HG02571 (cell line): ENCODE data around the gene ERC2.
"Not testable (repeated sequence)": the region's sequence is repeated elsewhere in the genome, so short reads cannot be mapped to it uniquely, and the experiment has no call there.

Experiments
- ATAC-seq: cut with Tn5 transposase; IDR thresholded peaks from one replicate; pipeline ENCODE4 v1.9.1; 2021; ENCODE audit warnings: mild to moderate bottlenecking, moderate library complexity; ENCODE audit not compliant: unreplicated experiment

The ERC2 gene

GRCh38 chr3:56268616-56269383 lies 199.5 kb downstream of the ERC2 start:
- no peak for ATAC-seq

GRCh38 chr3:56261852-56262251 lies 206.4 kb downstream of the ERC2 start:
- not testable (repeated sequence) for ATAC-seq

DNA sequence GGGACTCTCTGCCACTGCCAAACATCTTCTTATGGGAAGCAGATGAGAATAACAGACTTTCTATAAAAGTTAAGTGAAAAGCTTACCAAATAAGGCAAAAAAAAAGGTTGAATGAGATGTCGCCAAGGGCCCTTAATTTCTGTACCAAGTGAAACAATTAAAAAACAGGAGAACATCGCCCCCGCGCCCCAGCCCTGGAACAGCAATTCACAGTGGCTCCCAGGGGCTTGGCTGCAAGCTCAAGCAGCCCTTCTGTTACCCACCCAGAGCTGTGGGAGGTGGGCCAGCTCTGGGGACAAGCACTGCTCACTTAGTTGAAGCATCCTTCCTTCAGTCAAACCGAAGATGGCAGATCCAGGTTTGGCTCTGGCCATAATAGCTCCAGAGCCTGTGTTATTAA lies 208.0 kb downstream of the ERC2 start:
- no peak for ATAC-seq

DNA sequence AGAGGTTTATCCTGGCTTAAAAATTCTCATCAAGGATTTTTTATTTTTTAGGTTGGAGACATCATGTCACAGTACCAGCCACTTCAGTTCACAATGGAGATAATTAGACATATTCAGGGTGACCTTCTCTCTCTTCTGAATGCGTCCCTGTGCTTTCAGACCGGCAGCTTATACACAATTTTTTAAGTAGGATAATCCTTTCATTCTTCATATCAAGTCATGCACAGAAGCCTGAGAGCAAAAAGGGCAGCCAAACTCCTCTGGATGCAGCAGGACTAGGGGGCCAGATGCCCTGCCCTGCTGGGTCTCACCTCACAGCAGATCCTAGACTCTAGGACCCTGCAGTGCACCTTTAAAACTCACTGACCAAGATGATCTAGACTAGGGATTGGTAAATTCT lies 210.4 kb downstream of the ERC2 start:
- ATAC-seq, result no peak

DNA sequence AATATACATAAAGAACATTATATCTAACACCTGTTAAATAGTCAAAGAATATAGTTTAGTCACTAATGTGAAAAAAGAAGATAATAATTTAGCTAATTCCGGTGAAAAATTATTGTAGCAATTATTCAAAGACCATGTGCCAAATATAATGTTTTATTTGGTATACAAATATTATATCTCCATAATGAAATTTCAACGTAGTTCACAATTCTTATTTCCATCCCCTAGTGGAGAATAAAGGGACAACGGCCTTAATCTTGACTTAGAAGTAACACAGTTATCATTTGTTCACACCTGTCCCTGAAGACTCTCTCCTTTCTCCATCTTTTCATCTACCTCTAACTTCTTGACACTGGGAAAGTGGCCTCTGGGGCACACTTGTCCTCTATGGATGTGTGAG lies 213.4 kb downstream of the ERC2 start:
- ATAC-seq, result no peak

GRCh38 chr3:56253941-56254665 lies 214.2 kb downstream of the ERC2 start:
- ATAC-seq, result no peak

DNA sequence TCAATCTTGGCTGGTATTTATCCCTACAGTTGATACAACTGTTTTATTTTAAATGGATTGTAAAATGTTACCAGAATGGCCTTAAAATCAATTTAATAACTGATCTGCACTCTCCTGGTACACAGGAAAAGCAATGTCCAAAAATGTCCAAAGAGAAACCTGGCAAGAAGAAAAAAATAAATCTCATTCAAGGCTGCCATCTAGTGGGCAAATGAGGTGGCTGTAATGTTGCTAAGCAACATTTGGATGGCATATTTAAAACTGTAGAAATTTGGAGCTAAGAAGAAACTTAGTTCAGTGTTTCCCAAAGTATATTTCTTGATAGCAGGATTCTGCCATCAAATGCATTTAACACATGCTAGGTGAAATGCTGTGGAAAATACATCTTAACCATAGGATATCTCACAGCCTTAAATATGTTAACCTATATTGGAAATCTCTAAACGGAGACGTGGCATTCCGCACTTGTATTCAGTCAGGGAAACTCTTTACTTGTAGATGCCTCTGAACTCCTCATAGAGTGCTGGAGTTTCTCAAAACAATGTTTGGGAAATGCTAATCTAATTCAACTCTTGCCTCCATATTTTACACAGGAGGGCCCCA lies 216.8 kb downstream of the ERC2 start:
- ATAC-seq, result no peak

DNA sequence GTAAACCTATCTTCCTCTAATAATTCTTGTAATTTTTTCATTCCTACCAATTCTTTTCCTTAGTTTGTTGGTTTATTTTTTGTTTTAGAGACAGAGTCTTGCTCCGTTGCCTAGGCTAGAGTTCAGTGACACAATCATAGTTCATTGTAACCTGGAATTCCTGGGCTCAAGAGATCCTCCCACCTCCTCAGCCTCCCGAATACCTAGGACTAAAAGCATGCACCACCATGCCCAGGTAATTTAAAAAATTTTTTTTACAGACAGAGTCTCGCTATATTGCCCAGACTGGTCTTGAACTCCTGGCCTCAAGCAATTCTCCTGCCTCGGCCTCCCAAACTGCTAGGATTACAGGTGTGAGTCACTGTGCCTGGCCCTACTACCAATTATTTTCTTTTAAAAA lies 220.2 kb downstream of the ERC2 start:
- ATAC-seq, result no peak

GRCh38 chr3:56238299-56238698 lies 230.0 kb downstream of the ERC2 start:
- ATAC-seq, result no peak

GRCh38 chr3:56233742-56234141 lies 234.5 kb downstream of the ERC2 start:
- no peak for ATAC-seq

- no peak for ATAC-seq
These were observed 239.0 kb downstream of the ERC2 start for GRCh38 chr3:56229311-56229710.

DNA sequence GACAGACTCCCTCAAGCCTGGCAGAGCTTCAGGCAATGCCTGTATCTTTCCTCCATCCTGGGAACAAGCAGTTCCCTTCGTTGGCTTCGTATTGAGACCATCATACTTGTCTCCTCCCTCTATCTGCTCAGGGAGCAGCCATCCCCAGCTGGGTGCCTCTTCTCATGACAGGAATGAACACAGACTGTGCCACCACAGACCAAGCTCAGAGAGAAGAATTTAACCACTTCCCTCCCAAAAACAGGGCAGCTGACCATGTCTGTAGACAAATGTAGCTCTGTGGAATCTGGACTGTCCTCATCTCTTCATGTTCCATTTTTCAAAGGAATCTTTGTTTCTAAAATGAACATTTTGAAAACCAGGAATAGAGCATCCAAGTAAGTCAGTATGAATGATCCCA lies 245.4 kb downstream of the ERC2 start:
- ATAC-seq, result no peak

- no peak for ATAC-seq
These were observed 248.1 kb downstream of the ERC2 start for GRCh38 chr3:56219894-56220805.

DNA sequence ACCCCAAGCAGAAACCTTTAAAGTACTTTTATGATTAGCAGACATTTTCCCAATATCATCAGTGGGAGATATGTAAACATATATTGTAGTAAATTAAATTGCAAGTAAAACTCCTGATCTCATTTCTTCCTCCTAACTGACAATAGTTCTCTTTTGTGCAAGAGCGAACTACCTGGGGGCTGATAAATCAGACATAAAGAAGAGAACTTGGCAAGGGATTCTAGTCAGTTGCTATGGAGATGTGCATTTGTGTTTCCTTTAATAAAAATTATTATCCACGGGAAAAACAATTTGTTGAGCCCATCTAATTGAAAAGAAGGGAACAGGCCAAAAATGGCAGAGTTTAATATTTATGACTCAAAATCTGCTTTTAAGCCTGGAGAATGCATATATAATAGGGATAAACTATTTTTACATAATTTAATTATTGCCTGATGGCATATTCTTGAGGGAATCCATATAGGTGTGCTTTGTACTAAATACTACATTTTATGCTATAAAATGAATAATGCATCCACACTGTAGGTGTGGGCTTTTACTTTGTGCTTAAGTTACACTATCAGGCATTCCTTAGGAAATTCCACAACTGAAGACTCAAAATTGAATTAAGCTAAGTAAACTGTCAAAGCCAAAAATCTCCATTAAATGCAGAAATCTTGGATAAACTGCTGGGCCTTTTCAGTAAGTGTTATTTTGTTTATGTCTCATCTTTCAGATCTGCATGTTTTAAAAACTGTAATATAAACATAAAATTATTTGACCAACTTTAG lies 258.1 kb downstream of the ERC2 start:
- ATAC-seq, result no peak

GRCh38 chr3:56207922-56208321 lies 260.3 kb downstream of the ERC2 start:
- no peak for ATAC-seq

- no peak for ATAC-seq
These were observed 262.9 kb downstream of the ERC2 start for GRCh38 chr3:56205406-56205805.

- no peak for ATAC-seq
These were observed 265.3 kb downstream of the ERC2 start for GRCh38 chr3:56202997-56203396.

GRCh38 chr3:56201407-56201806 lies 266.9 kb downstream of the ERC2 start:
- no peak for ATAC-seq

- ATAC-seq, result no peak
These were observed 268.0 kb downstream of the ERC2 start for GRCh38 chr3:56200251-56200650.

DNA sequence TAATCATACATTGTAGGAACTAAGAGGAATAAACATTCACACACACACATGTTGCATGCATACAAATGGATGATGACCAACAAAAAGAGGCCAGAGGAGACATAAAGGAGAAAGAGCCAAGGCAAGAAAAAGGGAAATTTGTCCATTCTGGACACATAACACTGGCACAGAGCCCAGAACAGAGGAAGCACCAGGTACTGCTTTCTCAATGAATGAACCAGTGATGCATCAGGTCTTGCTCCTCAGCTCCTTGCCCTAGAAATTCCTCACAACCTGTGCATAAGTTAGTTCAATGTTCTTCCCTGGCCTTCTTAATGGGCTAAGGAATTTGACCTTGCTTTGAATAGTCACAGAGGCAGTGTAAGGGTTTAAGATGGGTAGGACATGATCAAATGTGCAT lies 270.3 kb downstream of the ERC2 start:
- no peak for ATAC-seq
